Ureter (tissue), 1 donor: Measurements from ENCODE around the gene SRR. TPM values are rescaled to one million over a fixed set of nuclear protein-coding genes. Genes with fewer than 3 reads are reported as not detected.
"Not testable (repeated sequence)": the region's sequence is repeated elsewhere in the genome, so short reads cannot be mapped to it uniquely, and the experiment has no call there.

Experiments used
- DNase-seq: peaks from one replicate; pipeline ENCODE4 v3.0.0-alpha.2; 2020; ENCODE audit warnings: low spot score
- total RNA-seq: library from RNA; stranded (reverse); gene quantifications from one replicate; pipeline ENCODE4 v1.2.4, GENCODE V29; 2023
- donor health status: DM: yes; HTN: yes; CAD: no.

SRR gene
- total RNA-seq = 6.3 TPM

- DNase-seq = peak; percentile 93
Observed at GRCh38 chr17:2303204-2304188, at the start of gene SRR, which contains the start of gene SMG6. TSS of gene SRR (plus strand) at chr17:2303950. CDS start at chr17:2315561, 11,611 bp downstream. TSS of gene SMG6 (minus strand) at chr17:2303785. CDS start at chr17:2303720, 65 bp downstream.

GRCh38 chr17:2258830-2259229, 44.9 kb upstream of the SRR start:
- DNase-seq = not testable (repeated sequence)

GRCh38 chr17:2259769-2260536, 43.8 kb upstream of the SRR start:
- DNase-seq = no peak

DNA sequence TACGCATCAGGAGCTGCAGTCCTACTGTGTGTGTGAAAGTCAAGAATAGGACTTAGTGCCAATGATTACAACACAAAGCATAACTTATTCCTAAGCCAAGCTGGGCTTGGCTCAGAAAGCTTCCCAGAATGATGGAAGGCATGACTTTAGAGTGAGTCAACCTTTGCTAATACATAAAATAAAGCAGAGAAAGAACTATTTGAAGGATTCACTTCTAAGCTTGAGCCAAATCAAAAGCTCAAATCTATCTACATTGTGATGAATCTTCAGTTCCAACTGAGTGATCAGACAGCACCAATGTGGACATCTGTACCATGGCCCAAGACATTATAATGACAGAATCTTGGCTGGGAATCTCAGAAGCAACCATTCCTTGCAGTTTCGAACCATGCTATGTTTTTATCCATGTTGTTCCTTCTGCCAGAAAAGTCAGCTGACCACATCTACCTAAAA, 41.6 kb upstream of the SRR start:
- no peak for DNase-seq

- DNase-seq = no peak
Observed at GRCh38 chr17:2263183-2264066, 40.3 kb upstream of the SRR start.

DNA sequence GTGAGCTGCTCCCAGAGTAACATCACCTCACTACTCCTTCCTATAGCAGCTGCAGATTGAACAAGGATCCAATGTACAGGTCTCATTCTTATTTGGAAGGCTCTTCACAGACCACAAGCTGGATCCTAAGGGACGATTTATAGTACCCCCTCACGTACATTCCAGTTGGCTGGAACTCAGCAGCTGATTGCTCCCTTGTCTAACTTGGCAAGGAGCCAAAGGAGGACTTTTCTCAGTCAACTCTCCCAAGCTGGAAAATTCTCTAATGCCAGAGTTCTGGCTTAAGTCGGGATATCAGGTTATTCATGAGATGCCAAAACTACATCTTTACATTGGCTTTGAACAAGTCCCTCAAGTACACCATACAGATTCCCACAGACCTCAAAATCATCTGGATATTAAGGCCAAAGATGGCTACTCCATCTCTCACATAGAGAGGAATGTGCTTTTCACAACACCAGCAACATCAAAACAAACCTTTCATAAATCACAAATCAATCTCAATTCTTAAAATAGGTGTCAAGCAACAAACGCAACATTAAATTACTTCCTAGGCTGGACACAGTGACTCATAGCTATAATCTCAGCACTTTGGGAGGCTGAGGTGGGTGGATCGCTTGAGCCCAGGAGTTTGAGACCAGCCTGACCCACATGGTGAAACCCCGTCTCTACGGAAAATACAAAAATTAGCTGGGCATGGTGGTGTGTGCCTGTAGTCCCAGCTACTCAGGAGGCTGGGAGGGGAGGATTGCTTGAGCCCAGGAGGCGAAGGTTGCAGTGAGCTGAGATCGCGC, 39.5 kb upstream of the SRR start:
- no peak for DNase-seq

GRCh38 chr17:2265166-2265565, 38.6 kb upstream of the SRR start:
- not testable (repeated sequence) for DNase-seq

GRCh38 chr17:2266045-2266864, 37.5 kb upstream of the SRR start:
- peak; percentile 54 for DNase-seq

DNA sequence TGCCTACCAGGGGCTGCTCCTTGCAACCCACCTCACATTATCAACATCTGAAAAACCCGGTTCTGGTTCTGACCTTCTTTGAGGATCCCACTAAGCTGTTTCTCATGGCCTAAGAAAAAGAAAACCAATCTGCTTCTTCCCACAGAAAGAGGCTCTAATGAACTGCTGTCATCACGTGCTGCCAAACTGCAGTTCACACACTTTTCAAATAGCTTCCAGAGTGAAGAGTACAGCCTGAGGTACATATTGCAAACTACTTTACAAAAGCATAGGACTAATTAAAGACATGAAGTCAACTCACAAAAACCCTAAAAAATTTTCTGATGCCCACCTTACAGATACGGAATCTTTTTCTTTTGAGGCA, 36.9 kb upstream of the SRR start:
- DNase-seq = no peak

GRCh38 chr17:2267354-2267753, 36.4 kb upstream of the SRR start:
- DNase-seq = no peak

GRCh38 chr17:2271985-2272702, 31.6 kb upstream of the SRR start:
- DNase-seq = no peak

DNA sequence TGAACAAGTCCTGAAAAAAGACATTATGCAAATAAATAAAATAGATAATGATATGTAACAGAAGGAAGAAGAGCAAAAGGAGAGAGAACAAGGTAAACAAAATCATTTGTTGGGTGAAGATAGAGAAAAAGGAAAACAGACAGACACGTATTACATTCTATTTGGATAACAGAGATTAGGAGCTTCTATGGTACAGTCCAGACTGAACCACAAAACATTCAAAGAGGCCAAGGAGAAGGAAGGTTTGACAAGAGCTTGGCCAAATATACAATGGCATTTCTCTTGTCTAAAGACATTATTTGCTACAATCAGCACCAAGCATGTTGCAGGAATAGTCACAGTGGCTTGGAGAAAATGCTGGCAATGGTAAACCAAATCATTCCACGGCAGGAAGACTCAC, 29.3 kb upstream of the SRR start:
- DNase-seq = no peak

- no peak for DNase-seq
Observed at GRCh38 chr17:2275722-2276121, 28.0 kb upstream of the SRR start.

- no peak for DNase-seq
Observed at GRCh38 chr17:2277429-2278170, 26.1 kb upstream of the SRR start.

- DNase-seq = no peak
Observed at GRCh38 chr17:2279707-2280106, 24.0 kb upstream of the SRR start.

DNA sequence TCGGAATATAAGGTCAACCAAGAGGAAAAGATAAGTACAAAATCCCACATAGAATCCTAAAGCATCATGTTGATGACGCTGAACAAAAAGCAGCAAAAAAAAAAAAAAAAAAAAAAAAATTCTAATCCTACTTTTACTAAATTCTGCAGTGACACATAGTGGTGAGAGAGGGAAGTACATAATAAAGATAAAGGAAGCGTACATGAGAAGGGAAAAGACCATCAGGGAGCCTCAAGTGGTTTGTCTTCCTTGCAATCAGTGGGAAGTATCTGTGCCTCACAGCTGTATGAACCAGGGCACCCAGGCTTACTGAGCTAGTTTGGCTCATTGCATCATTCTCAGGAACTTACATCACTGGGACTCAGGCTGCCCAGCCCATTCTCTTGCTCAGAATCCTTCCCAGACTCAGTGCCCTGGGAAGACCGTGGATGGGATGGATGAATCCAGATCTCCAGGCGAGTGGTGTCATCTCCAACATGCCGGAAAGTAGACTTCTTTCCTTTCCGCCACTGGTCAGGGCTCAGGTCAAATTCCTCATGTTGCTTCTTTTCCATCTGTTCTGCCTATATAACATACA, 21.4 kb upstream of the SRR start:
- no peak for DNase-seq

DNA sequence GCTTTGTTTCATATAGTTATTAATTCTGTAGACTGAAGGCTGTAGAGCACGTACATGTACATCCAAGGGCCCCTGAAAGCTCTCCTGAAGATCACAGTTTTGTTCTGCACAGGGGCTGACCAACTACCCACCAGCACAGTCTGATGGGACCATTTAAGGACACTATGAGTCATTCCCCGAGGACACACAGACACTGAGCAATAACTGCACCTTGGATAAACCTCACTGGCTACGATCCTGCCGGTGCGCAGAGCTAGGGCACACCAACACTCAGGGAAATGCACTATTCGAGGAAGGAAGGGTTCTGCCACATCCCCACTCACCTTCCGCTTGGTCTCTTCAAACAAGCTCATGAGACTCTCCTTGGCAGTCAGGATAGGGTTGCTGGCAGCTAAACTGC, 20.4 kb upstream of the SRR start:
- no peak for DNase-seq

GRCh38 chr17:2289878-2290478, 13.8 kb upstream of the SRR start:
- no peak for DNase-seq
